Duodenal mucosa (tissue), 2 donors: ENCODE data around the gene C2orf92.

Experiments
- H3K27ac ChIP-seq: one replicate; pipeline ENCODE4 v1.7.0; 2013; ENCODE audit warnings: low read depth, low read length
- H3K27me3 ChIP-seq, 2 donors: one replicate each; pipeline ENCODE4 v1.7.0; 2013; ENCODE audit warnings: low read length in 2 of 2, control low read depth in 1 of 2; ENCODE audit not compliant: insufficient read depth in 2 of 2, control insufficient read depth in 1 of 2
- H3K36me3 ChIP-seq, 2 donors: one replicate each; pipeline ENCODE4 v1.7.0; 2013; ENCODE audit warnings: low read length in 2 of 2, control low read depth in 1 of 2; ENCODE audit not compliant: insufficient read depth in 2 of 2, control insufficient read depth in 1 of 2
- H3K4me1 ChIP-seq, 2 donors: one replicate each; pipeline ENCODE4 v1.7.0; 2013; ENCODE audit warnings: low read length in 2 of 2, control low read depth in 1 of 2; ENCODE audit not compliant: insufficient read depth in 2 of 2, control insufficient read depth in 1 of 2
- H3K4me3 ChIP-seq, 2 donors: one replicate each; pipeline ENCODE4 v1.7.0; 2013; ENCODE audit warnings: low read length in 2 of 2, low read depth in 1 of 2
- H3K9ac ChIP-seq, 2 donors: one replicate each; pipeline ENCODE4 v1.7.0; 2013; ENCODE audit warnings: low read length in 2 of 2, low read depth in 1 of 2
- H3K9me3 ChIP-seq, 2 donors: one replicate each; pipeline ENCODE4 v1.7.0; 2013; ENCODE audit warnings: low read length in 2 of 2, control low read depth in 1 of 2; ENCODE audit not compliant: control insufficient read depth in 1 of 2

Gene C2orf92

GRCh38 chr2:97712693-97713295 lies 43.3 kb downstream of the C2orf92 start:
- H3K4me1 ChIP-seq: peaks cover 7 to 8% of the 10 kb centered on the region in 2 donors
- H3K4me3 ChIP-seq: peak overlapping the region in 1 of 2 donors; percentile 40
- H3K27ac ChIP-seq: no peak overlapping the region
- H3K9me3 ChIP-seq: no peaks in the 10 kb centered on the region
- H3K36me3 ChIP-seq: no peaks in the 10 kb centered on the region
- H3K27me3 ChIP-seq: no peaks in the 10 kb centered on the region
- H3K9ac ChIP-seq: no peak overlapping the region

GRCh38 chr2:97713296-97714083 lies 44.0 kb downstream of the C2orf92 start, which contains the start of gene ZAP70:
Gene ZAP70, plus strand, starts transcription at chr2:97713576. Its CDS starts 10,461 bp downstream, at chr2:97724037.
- Histone ChIP-seq H3K36me3 (no peaks in the 10 kb centered on the region), H3K9ac (peak within 1 kb of the TSS; percentile 38 to 51), H3K27ac (no peak within 1 kb of the TSS), H3K4me1 (peaks cover 0 to under 1% of the 10 kb centered on the region in 2 donors), H3K27me3 (no peaks in the 10 kb centered on the region), H3K9me3 (no peaks in the 10 kb centered on the region), H3K4me3 (peak within 1 kb of the TSS; percentile 38 to 40)

GRCh38 chr2:97714084-97714949 lies 44.8 kb downstream of the C2orf92 start:
- no peaks in the 10 kb centered on the region for H3K27me3 ChIP-seq
- peak overlapping the region; percentile 38 to 40 for H3K4me3 ChIP-seq
- H3K9ac ChIP-seq: peak overlapping the region; percentile 38 to 51
- no peaks in the 10 kb centered on the region for H3K9me3 ChIP-seq
- no peaks in the 10 kb centered on the region for H3K36me3 ChIP-seq
- H3K4me1 ChIP-seq: no peaks in the 10 kb centered on the region
- no peak overlapping the region for H3K27ac ChIP-seq

GRCh38 chr2:97714950-97715652 lies 45.6 kb downstream of the C2orf92 start:
- Histone ChIP-seq H3K36me3 (no peaks in the 10 kb centered on the region), H3K9me3 (no peaks in the 10 kb centered on the region), H3K9ac (peak overlapping the region; percentile 21 to 26), H3K27ac (no peak overlapping the region), H3K27me3 (no peaks in the 10 kb centered on the region), H3K4me3 (peak overlapping the region; percentile 38 to 40), H3K4me1 (no peaks in the 10 kb centered on the region)

- Histone ChIP-seq H3K9ac (peak overlapping the region in 1 of 2 donors; percentile 6), H3K27me3 (no peaks in the 10 kb centered on the region), H3K27ac (no peak overlapping the region), H3K36me3 (no peaks in the 10 kb centered on the region), H3K9me3 (no peaks in the 10 kb centered on the region), H3K4me3 (no peak overlapping the region), H3K4me1 (no peaks in the 10 kb centered on the region)
Observed at GRCh38 chr2:97715951-97716694, 46.6 kb downstream of the C2orf92 start.

- Histone ChIP-seq H3K36me3 (no peaks in the 10 kb centered on the region), H3K27ac (no peak overlapping the region), H3K4me3 (no peak overlapping the region), H3K9ac (peak overlapping the region; percentile 6 to 12), H3K4me1 (no peaks in the 10 kb centered on the region), H3K9me3 (no peaks in the 10 kb centered on the region), H3K27me3 (no peaks in the 10 kb centered on the region)
Observed at GRCh38 chr2:97716695-97717612, 47.4 kb downstream of the C2orf92 start.

GRCh38 chr2:97717613-97717995 lies 48.1 kb downstream of the C2orf92 start:
- Histone ChIP-seq H3K9ac (no peak overlapping the region), H3K4me1 (no peaks in the 10 kb centered on the region), H3K4me3 (no peak overlapping the region), H3K27me3 (no peaks in the 10 kb centered on the region), H3K9me3 (no peaks in the 10 kb centered on the region), H3K27ac (no peak overlapping the region), H3K36me3 (no peaks in the 10 kb centered on the region)

GRCh38 chr2:97718051-97718882 lies 48.8 kb downstream of the C2orf92 start:
- Histone ChIP-seq H3K27ac (no peak overlapping the region), H3K4me3 (peak overlapping the region; percentile 39 to 45)

More at GRCh38 chr2:97718051-97718882, 48.8 kb downstream of the C2orf92 start:
- H3K9me3 ChIP-seq: no peaks in the 10 kb centered on the region
- no peaks in the 10 kb centered on the region for H3K4me1 ChIP-seq
- no peaks in the 10 kb centered on the region for H3K27me3 ChIP-seq
- H3K36me3 ChIP-seq: no peaks in the 10 kb centered on the region
- H3K9ac ChIP-seq: no peak overlapping the region
